Stomach (tissue), 4 donors: ENCODE data around the gene UBB.

ENCODE experiments used
- CTCF ChIP-seq, 7 experiments: fragments of 450-650 bp in 4 of 7; fragments of 200-600 bp in 3 of 7; sonication (generic) in 3 of 7; IDR thresholded peaks; one replicate each; pipeline ENCODE4 v1.5.1; 2016 to 2019; ENCODE audit warnings: antibody characterized with exemption in 7 of 7, control low read depth in 2 of 7, mild to moderate bottlenecking in 1 of 7
- EP300 ChIP-seq: sonication (generic); formaldehyde crosslinking; IDR thresholded peaks from one replicate; pipeline ENCODE4 v1.6.1; 2017; ENCODE audit warnings: antibody characterized with exemption
- POLR2A ChIP-seq, 4 donors: fragments of 450-650 bp; IDR thresholded peaks; one replicate each; pipeline ENCODE4 v1.6.1; 2016; ENCODE audit warnings: antibody characterized with exemption in 4 of 4, control low read depth in 2 of 4, mild to moderate bottlenecking in 1 of 4, moderate library complexity in 1 of 4
- POLR2AphosphoS5 ChIP-seq, 3 donors: sonication (generic); formaldehyde crosslinking; IDR thresholded peaks; one replicate each; pipeline ENCODE4 v1.6.1; 2016; ENCODE audit warnings: antibody characterized with exemption in 3 of 3

- TF ChIP-seq POLR2AphosphoS5 (IDR thresholded peaks at IDR 0.05) (no peak), POLR2A (IDR thresholded peaks at IDR 0.05) (no peak), CTCF (IDR thresholded peaks at IDR 0.05) (no peak), EP300 (no peak)
Observed at GRCh38 chr17:16364625-16365024, 16.3 kb upstream of the UBB start.
